ENCODE data around the gene UBAC1.

Gene UBAC1

DNA sequence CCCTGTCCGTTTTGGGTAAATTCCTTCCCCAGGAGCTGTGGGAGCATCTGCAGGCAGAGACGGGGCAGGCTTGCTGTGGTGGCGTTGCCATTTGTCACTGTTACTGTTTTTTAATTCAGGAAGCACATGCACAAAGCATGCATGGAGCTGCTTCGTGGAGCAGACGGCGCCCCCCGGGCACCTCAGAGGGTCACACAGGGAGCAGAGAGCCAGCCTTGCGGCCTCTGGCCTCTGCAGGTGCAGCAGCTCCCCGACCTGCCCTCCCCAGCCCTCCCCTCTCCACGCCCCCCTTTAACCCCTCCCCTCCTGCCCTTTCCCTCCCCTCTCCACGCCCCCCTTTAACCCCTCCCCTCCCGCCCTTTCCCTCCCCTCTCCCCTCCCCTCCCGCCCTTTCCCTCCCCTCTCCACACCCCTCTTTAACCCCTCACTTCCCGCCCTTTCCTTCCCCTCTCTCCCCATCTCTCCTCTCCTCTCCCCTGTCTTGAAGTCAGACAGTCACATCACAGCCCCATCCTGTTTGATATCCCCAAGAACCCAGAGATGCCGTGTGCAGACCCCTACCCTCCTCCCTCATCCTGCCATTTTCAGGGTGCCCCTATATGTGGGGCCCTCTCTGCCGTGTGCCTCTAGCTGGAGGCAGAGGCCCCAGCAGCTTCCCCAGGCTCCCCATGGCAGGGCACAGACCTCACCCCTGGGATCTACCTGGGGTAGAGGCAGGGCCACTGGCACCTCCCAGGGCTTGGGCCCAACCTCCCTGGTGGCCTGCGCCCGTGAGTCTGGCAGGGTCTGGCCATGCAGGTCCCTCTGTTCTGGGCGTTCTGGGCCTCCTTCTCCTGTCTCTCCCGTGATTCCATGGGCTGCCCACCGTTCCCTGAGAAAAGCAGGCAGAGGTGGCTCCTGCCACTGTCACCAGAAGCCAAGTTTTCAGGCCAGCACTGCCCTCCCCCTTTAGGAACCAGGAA lies 29.6 kb upstream of the UBAC1 start:
- in situ Hi-C loops (cut with HindIII; ENCODE audit: low pct_unique_long_range_greater_than_20kb, low sequenced_read_pairs) = no loop called here

DNA sequence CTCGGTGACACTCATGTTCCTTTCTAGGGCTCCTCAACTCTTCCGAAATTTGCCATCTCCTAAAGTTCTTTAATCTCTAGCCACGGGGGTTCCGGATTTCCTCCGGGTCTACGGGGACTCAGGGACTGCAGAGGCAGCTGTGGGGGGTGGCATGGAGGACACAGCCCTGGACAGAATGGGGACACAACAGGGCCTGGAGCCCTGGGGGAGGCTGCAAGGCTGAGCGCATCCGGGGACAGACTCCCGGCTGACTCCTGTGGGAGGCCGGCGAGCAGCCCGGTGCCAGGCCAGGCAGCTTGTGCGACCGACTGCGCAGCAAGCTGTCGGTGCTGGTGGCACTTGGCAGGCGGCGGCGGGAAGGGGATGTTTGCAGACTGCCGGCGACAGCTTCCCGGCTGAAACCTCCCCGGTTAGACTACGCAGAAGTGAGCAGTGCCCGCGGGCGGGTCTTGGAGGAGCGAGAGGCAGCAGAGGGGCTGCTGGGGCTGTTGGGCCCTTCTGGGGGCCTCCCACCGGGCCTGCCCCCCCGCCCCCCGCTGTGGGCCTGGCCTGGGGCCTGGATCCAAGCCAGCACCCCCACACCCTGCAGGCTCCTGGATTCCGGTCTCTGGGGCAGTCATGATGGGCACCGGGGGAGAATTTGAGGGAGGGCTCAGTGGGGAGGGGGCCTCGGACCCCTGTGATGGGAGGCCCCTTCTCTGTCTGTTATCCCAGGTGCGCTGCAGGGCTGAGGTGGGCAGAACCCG lies 28.7 kb upstream of the UBAC1 start:
- no peak for TF ChIP-seq JUND (IDR thresholded peaks at IDR 0.05; ENCODE audit: low read depth)
- DNase-seq (ENCODE audit: low read depth in 1 of 2, low spot score in 1 of 2) = peak in 1 of 2 experiments; percentile 40
- in situ Hi-C loops (cut with HindIII; ENCODE audit: low pct_unique_long_range_greater_than_20kb, low sequenced_read_pairs) = no loop called here

More for the DNA sequence above, 29.6 kb upstream of the UBAC1 start:
- peak in 1 of 2 experiments; percentile 94 for DNase-seq (ENCODE audit: low read depth in 1 of 2, low spot score in 1 of 2)
- TF ChIP-seq JUND (IDR thresholded peaks at IDR 0.05; ENCODE audit: low read depth) = no peak

DNA sequence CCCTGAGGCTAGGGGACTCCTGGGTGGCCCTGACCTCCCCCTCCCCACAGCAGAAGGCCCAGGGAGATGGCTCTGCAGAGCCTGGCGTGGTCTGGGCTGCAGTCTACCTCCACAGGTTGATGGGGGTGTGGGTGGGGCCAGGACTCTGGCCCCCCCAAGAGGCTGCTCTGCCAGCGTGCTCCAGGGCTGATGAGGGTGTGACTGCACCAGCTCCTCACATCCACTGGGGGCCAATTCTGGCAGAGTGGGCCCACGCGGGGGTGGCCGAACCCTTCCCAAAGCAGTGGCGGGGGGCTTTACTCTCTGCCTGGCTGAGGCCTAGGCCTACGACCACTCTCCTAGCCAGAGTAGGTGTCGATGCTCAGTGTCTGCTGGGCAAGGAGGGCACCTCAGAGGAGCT lies 28.0 kb upstream of the UBAC1 start:
- TF ChIP-seq JUND (IDR thresholded peaks at IDR 0.05; ENCODE audit: low read depth) = no peak
- in situ Hi-C loops (cut with HindIII; ENCODE audit: low pct_unique_long_range_greater_than_20kb, low sequenced_read_pairs) = no loop called here
- DNase-seq (ENCODE audit: low read depth in 1 of 2, low spot score in 1 of 2) = no peak

DNA sequence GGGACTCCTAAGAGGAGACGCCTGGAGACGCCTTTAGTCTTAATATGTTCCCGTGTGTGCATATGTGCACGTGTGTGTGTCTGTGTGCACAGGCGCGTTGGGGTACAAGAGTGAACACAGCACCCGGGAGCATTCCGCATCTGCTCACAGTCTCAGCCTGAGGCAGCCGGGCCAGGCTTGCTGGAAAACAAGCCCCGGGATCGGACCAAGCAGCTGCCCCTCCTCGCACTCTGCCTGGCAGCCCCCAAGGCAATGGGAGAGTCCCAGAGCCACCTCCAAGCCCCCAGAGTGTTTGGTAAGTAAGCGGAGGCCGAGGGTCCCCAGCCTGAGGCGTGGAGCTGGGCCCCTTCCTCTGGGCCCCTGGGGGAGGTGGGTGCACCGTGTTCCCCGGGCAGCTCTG lies 27.3 kb upstream of the UBAC1 start:
- no peak for DNase-seq (ENCODE audit: low read depth in 1 of 2, low spot score in 1 of 2)
- in situ Hi-C loops (cut with HindIII; ENCODE audit: low pct_unique_long_range_greater_than_20kb, low sequenced_read_pairs) = no loop called here
- TF ChIP-seq JUND (IDR thresholded peaks at IDR 0.05; ENCODE audit: low read depth) = no peak

DNA sequence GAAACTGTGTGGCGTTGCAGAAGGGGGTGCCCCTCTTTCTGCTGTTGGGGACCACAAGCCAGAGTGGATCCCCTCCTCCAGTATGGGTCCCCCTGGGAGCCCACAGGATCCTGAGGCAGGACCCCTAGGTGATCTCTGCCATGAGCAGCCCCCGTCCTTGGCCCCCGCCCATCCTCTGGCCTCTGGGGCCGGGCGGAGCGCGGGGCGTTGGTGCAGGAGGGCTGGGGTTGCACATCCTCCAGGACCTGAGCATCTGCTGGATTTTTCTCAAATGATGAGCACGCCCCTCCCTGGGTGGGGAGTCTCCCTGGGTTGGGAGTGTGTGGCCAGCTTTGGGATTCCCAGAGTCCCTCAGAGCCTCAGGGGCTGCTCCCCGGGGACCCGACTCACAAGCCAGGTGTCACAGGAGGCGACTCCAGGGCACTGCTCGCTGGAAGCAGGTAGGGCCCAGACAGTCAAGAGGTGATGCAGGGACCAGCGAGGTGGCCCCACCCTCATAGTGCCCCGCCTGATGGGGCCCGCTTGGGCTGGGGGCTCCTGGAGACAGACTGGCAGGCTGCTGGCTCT lies 26.7 kb upstream of the UBAC1 start:
- no peak for TF ChIP-seq JUND (IDR thresholded peaks at IDR 0.05; ENCODE audit: low read depth)
- in situ Hi-C loops (cut with HindIII; ENCODE audit: low pct_unique_long_range_greater_than_20kb, low sequenced_read_pairs) = no loop called here
- DNase-seq (ENCODE audit: low read depth in 1 of 2, low spot score in 1 of 2) = no peak

DNA sequence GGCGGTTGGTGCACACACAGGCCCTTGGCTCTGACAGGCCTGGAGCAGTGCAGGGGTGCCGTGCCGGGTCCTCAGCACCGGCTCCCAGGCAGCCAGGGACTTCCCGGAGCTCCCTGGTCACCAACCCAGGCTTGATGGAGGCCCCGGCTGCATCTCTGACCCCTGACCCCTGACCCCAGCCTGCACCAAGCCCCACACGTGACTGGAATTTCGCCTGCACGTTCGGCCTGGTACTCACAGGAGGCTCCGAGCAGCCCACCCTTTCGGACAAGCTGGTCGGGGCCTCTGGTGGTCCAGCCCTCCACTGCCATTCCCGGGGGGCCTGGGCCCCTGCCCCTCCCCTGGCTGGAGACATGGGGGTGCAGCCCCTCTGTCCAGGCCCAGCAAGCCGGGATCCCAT lies 25.4 kb upstream of the UBAC1 start:
- in situ Hi-C loops (cut with HindIII; ENCODE audit: low pct_unique_long_range_greater_than_20kb, low sequenced_read_pairs) = no loop called here
- TF ChIP-seq JUND (IDR thresholded peaks at IDR 0.05; ENCODE audit: low read depth) = no peak
- DNase-seq (ENCODE audit: low read depth in 1 of 2, low spot score in 1 of 2) = no peak

DNA sequence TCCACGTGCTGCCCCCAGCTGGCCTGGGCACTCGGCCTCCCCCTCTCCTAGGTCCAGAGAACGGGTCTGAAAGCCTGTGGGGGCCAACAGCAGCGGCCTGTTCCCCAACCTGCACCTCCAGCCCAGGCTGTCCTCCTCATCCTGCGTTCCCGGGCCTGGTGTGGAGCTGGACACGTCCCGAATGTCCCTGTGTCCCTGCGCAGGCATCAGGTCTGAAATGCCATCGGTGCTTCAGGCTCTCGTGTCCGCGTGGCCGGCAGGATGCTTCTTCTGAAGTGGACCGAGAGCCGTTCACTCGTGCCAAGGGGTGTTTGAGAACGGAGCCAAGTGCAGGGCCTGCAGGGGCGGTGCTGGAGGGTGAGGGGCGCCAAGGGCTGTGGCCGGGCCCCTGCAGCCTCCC lies 24.7 kb upstream of the UBAC1 start:
- in situ Hi-C loops (cut with HindIII; ENCODE audit: low pct_unique_long_range_greater_than_20kb, low sequenced_read_pairs) = no loop called here
- TF ChIP-seq JUND (IDR thresholded peaks at IDR 0.05; ENCODE audit: low read depth) = no peak

DNA sequence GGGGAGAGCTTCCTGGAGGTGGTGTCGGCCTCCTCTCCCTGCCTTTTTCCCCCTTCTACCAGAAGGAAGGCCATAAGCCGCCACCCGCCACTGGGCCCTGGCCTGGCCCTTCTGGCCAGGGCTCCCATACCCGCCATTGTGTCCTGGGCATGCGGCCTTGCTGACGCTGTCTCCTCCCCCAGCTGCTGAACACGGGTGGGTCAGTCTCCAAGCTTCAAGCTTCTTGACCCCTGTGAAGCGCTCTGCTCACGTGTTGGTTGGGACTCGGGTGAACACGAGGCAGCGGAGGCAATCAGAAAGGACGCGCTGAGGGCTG lies 24.2 kb upstream of the UBAC1 start:
- in situ Hi-C loops (cut with HindIII; ENCODE audit: low pct_unique_long_range_greater_than_20kb, low sequenced_read_pairs) = no loop called here
- no peak for TF ChIP-seq JUND (IDR thresholded peaks at IDR 0.05; ENCODE audit: low read depth)
- DNase-seq (ENCODE audit: low read depth in 1 of 2, low spot score in 1 of 2) = no peak

More for the DNA sequence above, 24.7 kb upstream of the UBAC1 start:
- DNase-seq (ENCODE audit: low read depth in 1 of 2, low spot score in 1 of 2) = no peak

DNA sequence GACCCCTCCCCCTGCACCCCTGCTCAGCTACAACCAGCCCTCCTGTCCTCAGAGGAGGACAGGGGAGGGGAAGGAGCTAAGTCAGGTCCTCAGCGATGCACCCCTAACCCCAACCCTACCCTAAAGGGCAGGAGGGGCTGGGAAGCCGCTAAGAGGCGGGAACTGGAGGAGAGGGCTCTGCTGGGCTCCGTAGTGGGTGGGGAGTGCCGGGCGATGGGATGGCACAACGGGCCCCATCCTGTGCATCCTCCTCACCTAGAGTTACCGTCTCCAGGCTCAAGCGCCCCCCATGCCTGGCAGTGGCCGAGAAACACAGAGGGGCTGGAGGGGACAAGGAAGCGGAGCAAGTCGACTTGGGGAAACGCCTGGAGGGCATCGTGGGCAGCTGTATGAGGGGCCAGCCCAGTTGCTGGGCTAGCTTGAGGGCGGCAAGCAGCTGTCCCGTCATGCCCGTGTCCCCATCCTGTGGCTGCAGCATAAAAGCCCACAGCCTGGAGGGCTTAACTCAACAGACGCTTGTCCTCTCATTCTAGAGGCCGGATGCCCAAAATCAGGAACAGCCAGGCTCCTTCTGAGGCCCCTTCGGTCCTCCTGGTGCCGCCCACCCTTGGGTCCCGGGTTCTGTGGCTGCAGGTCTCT lies 23.0 kb upstream of the UBAC1 start:
- no peak for TF ChIP-seq JUND (IDR thresholded peaks at IDR 0.05; ENCODE audit: low read depth)
- no peak for DNase-seq (ENCODE audit: low read depth in 1 of 2, low spot score in 1 of 2)
- in situ Hi-C loops (cut with HindIII; ENCODE audit: low pct_unique_long_range_greater_than_20kb, low sequenced_read_pairs) = no loop called here

DNA sequence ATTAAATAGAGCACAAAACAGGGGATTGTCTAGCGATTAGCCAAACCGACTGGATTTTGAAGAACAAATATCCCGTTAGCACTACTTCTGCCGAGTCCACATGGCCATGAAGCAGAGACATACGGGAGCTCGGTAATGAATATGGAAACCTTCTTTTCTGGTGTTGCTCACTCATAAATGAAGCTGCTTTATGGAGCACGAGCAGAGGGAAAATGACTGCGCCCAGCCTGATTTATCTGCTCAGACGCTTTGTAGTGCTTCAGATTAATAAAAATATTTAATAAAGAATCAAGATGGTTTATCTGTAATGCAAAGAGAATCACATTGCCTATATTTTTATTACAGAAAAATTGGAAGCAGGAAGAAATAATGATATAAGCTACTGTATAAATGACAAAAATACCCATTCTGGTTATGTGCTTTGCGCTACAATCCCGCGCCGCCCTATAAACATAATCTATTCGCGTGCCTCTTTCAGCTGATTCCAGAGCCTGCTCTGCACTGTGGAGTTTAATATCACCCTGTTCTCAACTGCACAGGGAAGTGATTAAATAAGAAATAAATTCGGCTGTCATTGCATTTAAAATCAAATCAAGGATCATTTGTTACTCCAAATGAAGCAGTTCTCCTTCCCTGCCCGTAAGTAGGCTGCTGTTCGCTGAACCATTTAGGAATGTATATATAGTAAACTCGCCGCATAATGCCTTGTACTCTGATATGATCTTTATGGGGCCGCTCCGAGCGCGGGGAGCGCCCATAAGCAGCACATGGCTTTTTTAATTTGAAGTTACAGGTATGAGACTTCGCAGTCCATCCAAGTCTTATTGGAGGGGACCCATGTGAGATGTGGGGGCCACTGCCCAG lies 22.3 kb upstream of the UBAC1 start:
- peak; percentile 71 to 85 for DNase-seq (ENCODE audit: low read depth in 1 of 2, low spot score in 1 of 2)
- no peak for TF ChIP-seq JUND (IDR thresholded peaks at IDR 0.05; ENCODE audit: low read depth)
- in situ Hi-C loops (cut with HindIII; ENCODE audit: low pct_unique_long_range_greater_than_20kb, low sequenced_read_pairs) = no loop called here

DNA sequence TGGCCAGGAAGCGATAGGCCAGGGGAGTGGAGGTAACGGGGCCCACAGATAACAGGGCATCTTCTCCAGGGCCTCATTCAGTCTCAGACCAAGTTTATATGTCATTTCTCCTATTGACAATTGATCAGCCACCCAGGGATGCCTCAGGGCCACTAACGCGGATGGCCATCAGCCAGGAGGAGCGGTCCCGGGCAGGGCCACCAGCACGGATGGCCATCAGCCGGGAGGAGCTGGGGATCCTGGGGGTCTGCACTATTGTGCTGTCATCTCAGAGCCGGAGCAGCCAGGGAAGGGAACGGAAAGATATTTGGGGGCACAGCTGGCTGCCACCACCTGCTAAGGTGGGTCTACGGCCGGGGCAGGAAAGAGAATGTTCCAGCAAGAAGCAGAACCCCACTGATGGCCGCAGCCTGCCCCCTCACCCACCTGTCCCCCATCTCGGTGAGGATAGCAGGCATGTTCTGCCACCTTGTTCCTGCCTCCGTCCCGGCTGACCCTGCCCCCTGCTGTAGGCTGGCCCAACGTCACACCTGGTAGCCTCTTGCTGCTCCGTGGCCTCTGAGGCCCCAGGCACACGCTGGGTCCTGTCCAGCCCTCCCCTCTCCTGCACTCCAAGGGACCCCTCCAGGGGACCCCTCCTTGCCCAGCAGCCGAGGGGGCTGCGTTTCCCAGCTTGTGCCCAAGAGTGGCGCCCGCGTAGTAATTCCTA lies 21.5 kb upstream of the UBAC1 start:
- in situ Hi-C loops (cut with HindIII; ENCODE audit: low pct_unique_long_range_greater_than_20kb, low sequenced_read_pairs) = no loop called here
- no peak for DNase-seq (ENCODE audit: low read depth in 1 of 2, low spot score in 1 of 2)
- no peak for TF ChIP-seq JUND (IDR thresholded peaks at IDR 0.05; ENCODE audit: low read depth)
